Heart left ventricle (tissue), 13 donors: Measurements from ENCODE around the gene ZNF213.

Experiments used
- POLR2A ChIP-seq, 2 donors: fragments of 450-650 bp; IDR thresholded peaks; one replicate each; pipeline ENCODE4 v1.6.1; 2017; ENCODE audit warnings: antibody characterized with exemption in 2 of 2, mild to moderate bottlenecking in 2 of 2, moderate library complexity in 2 of 2
- TF ChIP-seq, protein P1 (sequence below), 12 donors: fragments of 200-600 bp; sonication (generic) in 4 of 12; IDR thresholded peaks; one replicate each; pipeline versions ENCODE4 v1.5.0 to v1.8.0; 2018 to 2022; ENCODE audit warnings: antibody characterized with exemption in 12 of 12, mild to moderate bottlenecking in 5 of 12
- donor health status: ischemic (EF 13 %, LVEDD 7.1; RV severe dilation, severe dysfunction).
- donor health status: DM: no; HTN: yes; CAD: no.
- donor health status: DM: no; HTN: no; CAD: no.
- donor health status: ischemic (EF 25% LVEDD 6.9; RV normal size, moderate dysfunction).
- donor health status: ischemic (EF 25% LVEDD 5.7; RV mildly dilated, moderate dysfunction).
- donor health status: ischemic (EF 35%, LVEDD 5.7; RV mildly dilated, moderate dysfunction).
- donor health status: nonischemic (EF 11% LVEDD 7.7; RV severe dilation, severe dysfunction).
- donor health status: DM: yes; HTN: yes; CAD: no.
- donor health status: PGD.
- donor health status: ischemic (EF 29% LVEDD 5.4; RV normal size, mild dysfunction).
- donor health status: nonischemic (EF 23%, LVEDD 6.1; RV moderate dilation, normal function).

DNA sequence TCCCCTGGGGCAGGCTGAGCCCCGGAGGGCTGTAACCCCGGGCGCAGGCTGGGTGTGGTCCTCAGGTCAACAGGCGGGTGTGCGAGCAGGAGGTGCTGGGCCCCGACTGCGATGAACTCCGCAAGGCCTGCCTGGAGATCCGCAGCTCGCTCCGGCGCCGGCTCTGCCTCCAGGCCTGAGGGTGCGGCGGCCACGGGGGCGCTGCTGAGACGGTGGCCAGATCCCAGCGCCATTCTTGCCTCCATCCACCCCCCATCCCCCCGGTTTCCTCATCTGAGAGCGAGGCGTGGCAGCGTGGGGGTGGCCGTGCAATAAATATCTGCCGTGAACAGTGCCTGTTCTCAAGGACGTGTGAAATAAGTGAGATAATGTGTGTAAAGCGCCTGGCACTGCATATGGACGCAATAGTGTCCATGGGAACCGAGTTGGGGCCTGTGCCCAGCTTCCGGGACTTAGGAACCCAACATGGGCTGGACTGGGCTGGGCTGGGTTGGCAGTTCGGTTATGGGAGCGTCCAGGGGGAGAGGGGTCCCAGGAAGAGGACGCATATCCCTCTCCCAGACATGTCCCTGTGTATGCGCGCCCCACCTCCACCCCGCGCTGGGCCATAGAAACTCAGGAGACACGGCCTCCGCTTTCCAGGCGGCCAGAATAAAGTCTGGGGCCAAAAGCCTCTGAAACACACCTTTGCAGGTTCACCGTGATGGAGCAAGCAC lies 15.0 kb downstream of the ZNF213 start:
- TF ChIP-seq, protein P1, sequence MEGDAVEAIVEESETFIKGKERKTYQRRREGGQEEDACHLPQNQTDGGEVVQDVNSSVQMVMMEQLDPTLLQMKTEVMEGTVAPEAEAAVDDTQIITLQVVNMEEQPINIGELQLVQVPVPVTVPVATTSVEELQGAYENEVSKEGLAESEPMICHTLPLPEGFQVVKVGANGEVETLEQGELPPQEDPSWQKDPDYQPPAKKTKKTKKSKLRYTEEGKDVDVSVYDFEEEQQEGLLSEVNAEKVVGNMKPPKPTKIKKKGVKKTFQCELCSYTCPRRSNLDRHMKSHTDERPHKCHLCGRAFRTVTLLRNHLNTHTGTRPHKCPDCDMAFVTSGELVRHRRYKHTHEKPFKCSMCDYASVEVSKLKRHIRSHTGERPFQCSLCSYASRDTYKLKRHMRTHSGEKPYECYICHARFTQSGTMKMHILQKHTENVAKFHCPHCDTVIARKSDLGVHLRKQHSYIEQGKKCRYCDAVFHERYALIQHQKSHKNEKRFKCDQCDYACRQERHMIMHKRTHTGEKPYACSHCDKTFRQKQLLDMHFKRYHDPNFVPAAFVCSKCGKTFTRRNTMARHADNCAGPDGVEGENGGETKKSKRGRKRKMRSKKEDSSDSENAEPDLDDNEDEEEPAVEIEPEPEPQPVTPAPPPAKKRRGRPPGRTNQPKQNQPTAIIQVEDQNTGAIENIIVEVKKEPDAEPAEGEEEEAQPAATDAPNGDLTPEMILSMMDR (IDR thresholded peaks at IDR 0.05) = peak in 11 of 12 donors; percentile 15 to 64 (median 46)
- TF ChIP-seq POLR2A (IDR thresholded peaks at IDR 0.05) = no peak
